Esophagus muscularis mucosa (tissue), 4 donors: ENCODE results near the gene YPEL1. TPM values are rescaled to one million over a fixed set of nuclear protein-coding genes. Genes with fewer than 3 reads are reported as not detected.
"Not testable (repeated sequence)": the region's sequence is repeated elsewhere in the genome, so short reads cannot be mapped to it uniquely, and the experiment has no call there.

ENCODE experiments used
- DNase-seq: peaks from one replicate; pipeline ENCODE4 v3.0.0-alpha.2; 2017; ENCODE audit errors: extremely low spot score
- H3K27ac ChIP-seq, 4 donors: fragments of 200-600 bp; sonication (generic); replicated peaks in 1 of 4; 1 replicate in 3 of 4; 2 replicates in 1 of 4; pipeline ENCODE4 v1.5.1; 2016 to 2019; ENCODE audit warnings: mild to moderate bottlenecking in 1 of 4
- H3K27me3 ChIP-seq, 4 donors: fragments of 200-600 bp; sonication (generic); one replicate each; pipeline versions ENCODE4 v1.5.1 to v1.6.0; 2016 to 2019
- H3K36me3 ChIP-seq, 4 donors: fragments of 200-600 bp; sonication (generic); one replicate each; pipeline ENCODE4 v1.5.1; 2016 to 2019
- H3K4me1 ChIP-seq, 4 donors: fragments of 200-600 bp; sonication (generic); one replicate each; pipeline ENCODE4 v1.5.1; 2016 to 2019
- H3K4me3 ChIP-seq, 4 donors: fragments of 200-600 bp; sonication (generic); 1 replicate in 2 of 4; 2 replicates in 2 of 4; pipeline ENCODE4 v1.5.1; 2016 to 2019; ENCODE audit warnings: mild to moderate bottlenecking in 4 of 4, moderate library complexity in 1 of 4
- H3K9me3 ChIP-seq, 4 donors: fragments of 200-600 bp; sonication (generic); 1 replicate in 3 of 4; 2 replicates in 1 of 4; pipeline ENCODE4 v1.5.1; 2016 to 2019
- CTCF ChIP-seq, 3 experiments: fragments of 200-600 bp in 2 of 3; fragments of 450-650 bp in 1 of 3; sonication (generic) in 2 of 3; IDR thresholded peaks; one replicate each; pipeline ENCODE4 v1.5.1; 2017 to 2019; ENCODE audit warnings: antibody characterized with exemption in 3 of 3, mild to moderate bottlenecking in 2 of 3, moderate library complexity in 1 of 3
- EP300 ChIP-seq: sonication (generic); formaldehyde crosslinking; IDR thresholded peaks from one replicate; pipeline ENCODE4 v1.6.1; 2017; ENCODE audit warnings: antibody characterized with exemption
- POLR2A ChIP-seq: fragments of 450-650 bp; IDR thresholded peaks from one replicate; pipeline ENCODE4 v1.6.1; 2017; ENCODE audit warnings: antibody characterized with exemption, moderate library complexity, mild to moderate bottlenecking, low read depth
- POLR2AphosphoS5 ChIP-seq, 2 donors: sonication (generic); formaldehyde crosslinking; IDR thresholded peaks; one replicate each; pipeline ENCODE4 v1.6.1; 2017; ENCODE audit warnings: antibody characterized with exemption in 2 of 2
- WGBS: methylation state at CpG from one replicate; pipeline ENCODE4 v1.1.5; 2018; 5-methylcytosine and 5-hydroxymethylcytosine counted together
- intact Hi-C: fragments of 100-400 bp; cut with DNase I; formaldehyde crosslinking; loops from one replicate; pipeline ENCODE4 v1.15.1; 2023
- total RNA-seq, 4 donors: library from RNA; depleted of rRNA; stranded (reverse); fragments of >200 nt; gene quantifications; one replicate each; pipeline versions ENCODE4 v1.1.0 to v1.2.1, GENCODE V29; 2016

Gene YPEL1
- total RNA-seq, 4 donors from 2014 or later = 12.0 to 30.7 (median 16.5) TPM

DNA sequence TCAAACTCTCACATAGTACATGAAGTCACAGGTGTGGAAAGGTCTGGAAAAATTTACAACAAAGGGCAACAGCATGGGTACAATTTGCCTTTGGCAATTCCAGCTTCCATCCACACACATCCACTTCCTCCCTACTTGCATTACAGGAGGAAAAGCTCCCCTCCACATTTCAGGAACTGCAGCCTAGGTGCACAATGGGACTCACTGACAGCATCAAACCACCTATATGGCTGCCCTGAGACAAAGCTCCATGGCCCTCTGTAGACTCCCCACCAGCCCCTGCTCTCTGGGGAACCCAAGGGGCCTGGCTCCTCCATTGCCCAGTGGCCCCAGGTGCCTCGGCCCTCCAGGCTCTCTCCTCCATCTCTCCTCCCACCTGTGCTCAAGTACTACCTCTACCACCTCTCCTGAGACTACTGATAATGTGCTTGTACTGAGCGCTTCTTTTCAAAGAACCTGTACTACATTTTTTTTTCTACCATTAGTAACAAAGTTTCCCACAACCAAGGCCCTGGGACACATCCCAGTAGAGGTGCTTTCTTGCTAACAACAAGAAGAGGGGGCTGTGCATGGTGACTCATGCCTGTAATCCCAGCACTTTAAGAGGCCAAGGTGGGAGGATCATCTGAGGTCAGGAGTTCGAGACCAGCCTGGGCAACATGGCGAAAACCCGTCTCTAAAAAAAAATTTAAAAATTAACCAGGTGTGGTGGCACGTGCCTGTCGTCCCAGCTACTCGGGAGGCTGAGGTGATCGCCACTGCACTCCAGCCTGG lies 4.9 kb downstream of the YPEL1 start:
- Histone ChIP-seq H3K27ac (no peak overlapping the region), H3K27me3 (no peaks in the 10 kb centered on the region), H3K9me3 (no peaks in the 10 kb centered on the region), H3K4me1 (peaks cover 4 to 23% (median 11%) of the 10 kb centered on the region in 4 donors), H3K36me3 (peaks cover 0 to 14% (median 0%) of the 10 kb centered on the region in 4 donors), H3K4me3 (no peak overlapping the region)
- intact Hi-C loops = loop anchor here (10.0 kb wide), 1 partner anchor 134 kb away; the partner anchor contains the start of gene MAPK1
- no peak for DNase-seq
- 98% methylated on average over 9 of the region's 9 CpGs for WGBS
- TF ChIP-seq POLR2AphosphoS5 (IDR thresholded peaks at IDR 0.05) = no peak

- 96% methylated on average over 3 of the region's 3 CpGs for WGBS
- intact Hi-C loops, DNase-seq, H3K27ac ChIP-seq, H3K27me3 ChIP-seq, H3K4me3 ChIP-seq, H3K9me3 ChIP-seq: not testable (repeated sequence)
- H3K36me3 ChIP-seq = peaks cover 0 to 15% (median 0%) of the 10 kb centered on the region in 4 donors
- H3K4me1 ChIP-seq = peaks cover 0 to 11% (median 2%) of the 10 kb centered on the region in 4 donors
Observed at GRCh38 chr22:21729184-21729583, 6.4 kb downstream of the YPEL1 start.

GRCh38 chr22:21728270-21728669 lies 7.3 kb downstream of the YPEL1 start:
- H3K4me3 ChIP-seq = no peak overlapping the region
- H3K27me3 ChIP-seq = no peaks in the 10 kb centered on the region
- WGBS = 92% methylated on average over 12 of the region's 12 CpGs
- H3K27ac ChIP-seq = no peak overlapping the region
- no peak for DNase-seq
- H3K4me1 ChIP-seq = peaks cover 0 to 9% (median 0%) of the 10 kb centered on the region in 4 donors
- TF ChIP-seq CTCF (IDR thresholded peaks at IDR 0.05) = no peak
- TF ChIP-seq POLR2A = no peak
- TF ChIP-seq EP300 = no peak
- no peak for TF ChIP-seq POLR2AphosphoS5 (IDR thresholded peaks at IDR 0.05)
- intact Hi-C loops = no loop called here
- H3K36me3 ChIP-seq = peaks cover 0 to 18% (median 0%) of the 10 kb centered on the region in 4 donors
- H3K9me3 ChIP-seq = no peaks in the 10 kb centered on the region

GRCh38 chr22:21727768-21728167 lies 7.8 kb downstream of the YPEL1 start:
- DNase-seq = no peak
- H3K4me1 ChIP-seq = peaks cover 0 to 9% (median 0%) of the 10 kb centered on the region in 4 donors
- H3K27me3 ChIP-seq = no peaks in the 10 kb centered on the region
- TF ChIP-seq EP300 = no peak
- H3K4me3 ChIP-seq = no peak overlapping the region
- 98% methylated on average over 10 of the region's 10 CpGs for WGBS
- H3K9me3 ChIP-seq = no peaks in the 10 kb centered on the region
- peaks cover 0 to 18% (median 0%) of the 10 kb centered on the region in 4 donors for H3K36me3 ChIP-seq
- no peak overlapping the region for H3K27ac ChIP-seq
- intact Hi-C loops = no loop called here

DNA sequence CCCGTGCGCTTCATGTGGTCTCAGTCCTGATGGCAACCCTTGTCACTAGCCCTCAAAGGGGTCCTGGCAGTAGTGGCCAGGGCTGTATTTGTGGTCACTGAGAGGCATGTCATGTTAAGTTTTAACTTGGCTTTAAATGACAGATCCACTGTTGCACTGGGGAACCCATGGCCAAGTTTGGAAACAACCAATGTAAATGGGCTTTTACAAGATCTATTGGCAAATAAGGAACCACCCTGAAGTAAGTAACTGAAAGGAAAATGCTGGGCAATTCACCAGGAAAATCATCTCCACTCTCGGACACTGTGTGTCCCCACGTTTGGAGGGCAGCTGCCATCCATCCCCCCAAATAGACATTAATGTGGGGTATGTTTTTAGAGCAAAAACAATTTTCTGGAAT lies 8.4 kb downstream of the YPEL1 start:
- WGBS = 88% methylated on average over 4 of the region's 4 CpGs
- H3K27me3 ChIP-seq = no peaks in the 10 kb centered on the region
- no peak overlapping the region for H3K27ac ChIP-seq
- TF ChIP-seq POLR2AphosphoS5 (IDR thresholded peaks at IDR 0.05) (no peak), CTCF (IDR thresholded peaks at IDR 0.05) (no peak), POLR2A (no peak), EP300 (no peak)
- no peak overlapping the region for H3K4me3 ChIP-seq
- no peaks in the 10 kb centered on the region for H3K9me3 ChIP-seq
- intact Hi-C loops = no loop called here
- no peak for DNase-seq
- peaks cover 0 to 18% (median 0%) of the 10 kb centered on the region in 4 donors for H3K36me3 ChIP-seq
- peaks cover 0 to 9% (median 0%) of the 10 kb centered on the region in 4 donors for H3K4me1 ChIP-seq

- WGBS = 58% methylated on average over 5 of the region's 5 CpGs
- Histone ChIP-seq H3K27ac (no peak overlapping the region), H3K36me3 (peaks cover 0 to 18% (median 0%) of the 10 kb centered on the region in 4 donors), H3K9me3 (no peaks in the 10 kb centered on the region), H3K4me3 (no peak overlapping the region), H3K27me3 (no peaks in the 10 kb centered on the region), H3K4me1 (peaks cover 0 to 9% (median 0%) of the 10 kb centered on the region in 4 donors)
- TF ChIP-seq EP300 = no peak
- intact Hi-C loops = no loop called here
- no peak for DNase-seq
Observed at GRCh38 chr22:21726650-21727049, 8.9 kb downstream of the YPEL1 start.
